ENCODE data around the gene TCF15. TPM values are rescaled to one million over a fixed set of nuclear protein-coding genes. Genes with fewer than 3 reads are reported as not detected.

The TCF15 gene
- total RNA-seq (2021) (not detected in 2 replicates), Bru-seq, nascent RNA (not detected), BruChase-seq, experiment 1, labeled RNA remaining after a 2-hour chase (percentile 12 among the genes with signal in this experiment), BruChase-seq, experiment 2, labeled RNA remaining after a 6-hour chase (percentile 9 among the genes with signal in this experiment)
- long read RNA-seq: 0 reads

- POLR2A ChIA-PET (ENCODE audit: unreplicated experiment): no interaction called here
- no peaks in the 10 kb centered on the region for H4K20me1 ChIP-seq (ENCODE audit: insufficient read depth)
- no TSS peak for BruUV-seq (replicated peaks)
- DNase-seq: no peak
- no peaks in the 10 kb centered on the region for H3K79me2 ChIP-seq (ENCODE audit: low read depth)
- H3K9me2 ChIP-seq (ENCODE audit: insufficient read depth): no peaks in the 10 kb centered on the region
- no peaks in the 10 kb centered on the region for H3K4me1 ChIP-seq (replicated peaks; ENCODE audit: insufficient read depth)
- CTCF ChIA-PET: no interaction called here
- H3K4me3 ChIP-seq: no peak within 1 kb of the TSS
- no peak within 1 kb of the TSS for H2AFZ ChIP-seq
- no peaks in the 10 kb centered on the region for H3F3A ChIP-seq (ENCODE audit: insufficient read depth, low read depth)
- H3K27ac ChIP-seq: no peak within 1 kb of the TSS
- no peaks in the 10 kb centered on the region for H3K9me3 ChIP-seq (ENCODE audit: insufficient read depth, low read depth)
- no peak for TF ChIP-seq EZH2 (IDR thresholded peaks at IDR 0.05; ENCODE audit: low read depth)
- TF ChIP-seq CTCF (conservative IDR thresholded peaks at IDR 0.05): no peak
- no peak within 1 kb of the TSS for H3K4me2 ChIP-seq
- H3K27me3 ChIP-seq (ENCODE audit: insufficient read depth, low read depth): peaks cover 8% of the 10 kb centered on the region
- H3K36me3 ChIP-seq (ENCODE audit: low read depth): no peaks in the 10 kb centered on the region
- intact Hi-C loops (cut with micrococcal nuclease; ENCODE audit: unreplicated experiment): no loop called here
Observed at GRCh38 chr20:610130-611046, at the start of gene TCF15. TSS of gene TCF15 (minus strand) at chr20:610309. CDS start at chr20:610237, 72 bp downstream.

GRCh38 chr20:658731-659291, 48.7 kb upstream of the TCF15 start:
- Histone ChIP-seq H3K4me1 (replicated peaks; ENCODE audit: insufficient read depth) (peaks cover 17% of the 10 kb centered on the region), H3K27ac (no peak overlapping the region), H3K36me3 (ENCODE audit: low read depth) (no peaks in the 10 kb centered on the region), H3K4me2 (no peak overlapping the region), H3F3A (ENCODE audit: insufficient read depth, low read depth) (peaks cover 4% of the 10 kb centered on the region; the same call in 1 of the 2 replicates), H3K9me2 (ENCODE audit: insufficient read depth) (no peaks in the 10 kb centered on the region), H3K27me3 (ENCODE audit: insufficient read depth, low read depth) (no peaks in the 10 kb centered on the region), H3K79me2 (ENCODE audit: low read depth) (peaks cover 3% of the 10 kb centered on the region; the same call in 1 of the 2 replicates), H2AFZ (no peak overlapping the region), H3K9me3 (ENCODE audit: insufficient read depth, low read depth) (no peaks in the 10 kb centered on the region), H3K4me3 (no peak overlapping the region), H4K20me1 (ENCODE audit: insufficient read depth) (no peaks in the 10 kb centered on the region)
- POLR2A ChIA-PET (ENCODE audit: unreplicated experiment): no interaction called here
- BruUV-seq (replicated peaks): no TSS peak
- DNase-seq: no peak
- intact Hi-C loops (cut with micrococcal nuclease; ENCODE audit: unreplicated experiment): loop anchor here (10.0 kb wide), 2 partner anchors 334 to 816 kb away; partner anchors contain the start of gene SOX12
- CTCF ChIA-PET: no interaction called here
- TF ChIP-seq CTCF (conservative IDR thresholded peaks at IDR 0.05) (no peak), EZH2 (IDR thresholded peaks at IDR 0.05; ENCODE audit: low read depth) (no peak)

- no peaks in the 10 kb centered on the region for H3K9me2 ChIP-seq (ENCODE audit: insufficient read depth)
- POLR2A ChIA-PET (ENCODE audit: unreplicated experiment): no interaction called here
Observed at GRCh38 chr20:658202-658601, 48.1 kb upstream of the TCF15 start.

More at GRCh38 chr20:658202-658601, 48.1 kb upstream of the TCF15 start:
- intact Hi-C loops (cut with micrococcal nuclease; ENCODE audit: unreplicated experiment): loop anchor here (10.0 kb wide), 2 partner anchors 333 to 817 kb away; partner anchors contain the start of gene SOX12
- Histone ChIP-seq H3K4me2 (no peak overlapping the region), H3K4me1 (replicated peaks; ENCODE audit: insufficient read depth) (peaks cover 20% of the 10 kb centered on the region), H3K9me3 (ENCODE audit: insufficient read depth, low read depth) (no peaks in the 10 kb centered on the region), H3K27ac (no peak overlapping the region), H4K20me1 (ENCODE audit: insufficient read depth) (no peaks in the 10 kb centered on the region), H3K27me3 (ENCODE audit: insufficient read depth, low read depth) (no peaks in the 10 kb centered on the region), H3K36me3 (ENCODE audit: low read depth) (no peaks in the 10 kb centered on the region), H3F3A (ENCODE audit: insufficient read depth, low read depth) (peaks cover 4% of the 10 kb centered on the region; the same call in 1 of the 2 replicates), H3K79me2 (ENCODE audit: low read depth) (peaks cover 7% of the 10 kb centered on the region; the same call in 1 of the 2 replicates), H2AFZ (no peak overlapping the region), H3K4me3 (no peak overlapping the region)
- no TSS peak for BruUV-seq (replicated peaks)
- CTCF ChIA-PET: no interaction called here
- TF ChIP-seq EZH2 (IDR thresholded peaks at IDR 0.05; ENCODE audit: low read depth) (no peak), CTCF (conservative IDR thresholded peaks at IDR 0.05) (no peak)
- DNase-seq: no peak
